ENCODE results near the gene TYW1. TPM values are rescaled to one million over a fixed set of nuclear protein-coding genes. Genes with fewer than 3 reads are reported as not detected.
"Not testable (repeated sequence)": the region's sequence is repeated elsewhere in the genome, so short reads cannot be mapped to it uniquely, and the experiment has no call there.

TYW1 gene
- total and polyA plus RNA-seq, 2 of the 4 experiments (the other 2 are of a cell fraction) = 10.7 to 23.7 TPM

- in situ Hi-C loops (cut with MboI; ENCODE audit: low sequenced_read_pairs); H3K79me1 ChIP-seq (ENCODE audit: low read depth in 1 of 2, low read length in 2 of 2); H3K9me3 ChIP-seq (ENCODE audit: control insufficient read depth, insufficient read depth, low read length); H3K9ac ChIP-seq (ENCODE audit: low read depth, low read length); dilution Hi-C loops (cut with HindIII; ENCODE audit: low sequenced_read_pairs, unreplicated experiment); H2BK120ac ChIP-seq (ENCODE audit: low read depth, low read length); POLR2A ChIA-PET (ENCODE audit: unreplicated experiment); H3K4me1 ChIP-seq (ENCODE audit: control insufficient read depth, insufficient read depth, low read length); H3K14ac ChIP-seq (replicated peaks; ENCODE audit: low read depth, low read length); H2BK5ac ChIP-seq (ENCODE audit: low read depth, low read length, poor library complexity, severe bottlenecking); H4K91ac ChIP-seq (ENCODE audit: insufficient read depth, low read depth, low read length); H4K8ac ChIP-seq (ENCODE audit: low read depth in 2 of 2, low read length in 2 of 2); H4K20me1 ChIP-seq (ENCODE audit: insufficient read depth, low read length); H2AK9ac ChIP-seq (replicated peaks; ENCODE audit: low read depth, low read length, poor library complexity); H2AK5ac ChIP-seq (ENCODE audit: low read depth, low read length); ATAC-seq (ENCODE audit: low read depth); intact Hi-C loops (cut with micrococcal nuclease); H2BK15ac ChIP-seq (ENCODE audit: low read depth, low read length); H3K4me2 ChIP-seq (ENCODE audit: low read depth, low read length); H3K27me3 ChIP-seq (ENCODE audit: control insufficient read depth, insufficient read depth, low read length); DNase-seq; H3K23ac ChIP-seq (ENCODE audit: low read depth, low read length); H3K18ac ChIP-seq (ENCODE audit: low read depth, low read length); H3K27ac ChIP-seq (ENCODE audit: insufficient read depth, low read length); CTCF ChIA-PET; H3K9me1 ChIP-seq (ENCODE audit: insufficient read depth, low read length); H3K56ac ChIP-seq (ENCODE audit: extremely low read depth, insufficient read depth, low read length); H2AFZ ChIP-seq (replicated peaks; ENCODE audit: low read length, poor library complexity); H4K5ac ChIP-seq (ENCODE audit: low read depth, low read length); H2BK20ac ChIP-seq (ENCODE audit: low read depth, low read length); H3K4ac ChIP-seq (ENCODE audit: low read depth, low read length); BruUV-seq (replicated peaks); H3K4me3 ChIP-seq (ENCODE audit: insufficient read depth, low read depth, low read length): not testable (repeated sequence)
- WGBS, 2 experiments (ENCODE audit: extremely low coverage in 2 of 2, insufficient read length in 1 of 2) = no CpG with 5 or more reads among the region's 3 CpGs
- peaks cover 24% of the 10 kb centered on the region for H3K36me3 ChIP-seq (ENCODE audit: control insufficient read depth, insufficient read depth, low read length)
These were observed 13.0 kb downstream of the TYW1 start for GRCh38 chr7:67009677-67010076.

DNA sequence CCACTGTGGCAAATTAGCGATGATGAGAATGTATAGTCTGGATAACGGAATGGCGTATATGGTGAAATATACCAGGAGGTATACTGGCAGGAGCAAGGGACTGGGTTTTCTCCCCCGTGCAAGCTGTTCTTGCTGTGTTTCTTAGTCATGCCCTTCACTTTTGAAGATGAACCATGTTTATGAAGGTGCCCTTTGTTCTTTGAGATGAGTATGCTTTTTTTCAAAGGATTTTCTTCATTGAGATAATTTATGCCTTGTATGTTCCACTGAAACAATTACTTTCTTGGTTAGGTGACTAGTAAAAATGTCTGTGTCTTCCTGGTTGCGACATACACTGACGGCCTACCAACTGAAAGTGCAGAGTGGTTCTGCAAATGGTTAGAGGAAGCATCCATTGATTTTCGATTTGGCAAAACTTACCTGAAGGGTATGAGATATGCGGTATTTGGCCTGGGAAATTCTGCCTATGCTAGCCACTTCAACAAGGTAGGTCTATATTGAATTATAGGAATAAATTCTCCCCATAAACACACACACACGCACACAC lies 17.5 kb downstream of the TYW1 start:
- H3K14ac ChIP-seq (replicated peaks; ENCODE audit: low read depth, low read length); H2BK15ac ChIP-seq (ENCODE audit: low read depth, low read length); H2BK5ac ChIP-seq (ENCODE audit: low read depth, low read length, poor library complexity, severe bottlenecking); POLR2A ChIA-PET (ENCODE audit: unreplicated experiment); H3K9ac ChIP-seq (ENCODE audit: low read depth, low read length); H4K20me1 ChIP-seq (ENCODE audit: insufficient read depth, low read length); H3K56ac ChIP-seq (ENCODE audit: extremely low read depth, insufficient read depth, low read length); BruUV-seq (replicated peaks); H2AK5ac ChIP-seq (ENCODE audit: low read depth, low read length); H3K4me2 ChIP-seq (ENCODE audit: low read depth, low read length); H3K4ac ChIP-seq (ENCODE audit: low read depth, low read length); H3K9me3 ChIP-seq (ENCODE audit: control insufficient read depth, insufficient read depth, low read length); DNase-seq; H4K8ac ChIP-seq (ENCODE audit: low read depth in 2 of 2, low read length in 2 of 2); H2BK20ac ChIP-seq (ENCODE audit: low read depth, low read length); H3K9me1 ChIP-seq (ENCODE audit: insufficient read depth, low read length); intact Hi-C loops (cut with micrococcal nuclease); H4K91ac ChIP-seq (ENCODE audit: insufficient read depth, low read depth, low read length); H3K27ac ChIP-seq (ENCODE audit: insufficient read depth, low read length); in situ Hi-C loops (cut with MboI; ENCODE audit: low sequenced_read_pairs); H2AK9ac ChIP-seq (replicated peaks; ENCODE audit: low read depth, low read length, poor library complexity); H2BK120ac ChIP-seq (ENCODE audit: low read depth, low read length); H3K18ac ChIP-seq (ENCODE audit: low read depth, low read length); ATAC-seq (ENCODE audit: low read depth); H3K4me1 ChIP-seq (ENCODE audit: control insufficient read depth, insufficient read depth, low read length); H3K79me1 ChIP-seq (ENCODE audit: low read depth in 1 of 2, low read length in 2 of 2); H3K23ac ChIP-seq (ENCODE audit: low read depth, low read length); H2AFZ ChIP-seq (replicated peaks; ENCODE audit: low read length, poor library complexity); H3K27me3 ChIP-seq (ENCODE audit: control insufficient read depth, insufficient read depth, low read length); H3K4me3 ChIP-seq (ENCODE audit: insufficient read depth, low read depth, low read length); H4K5ac ChIP-seq (ENCODE audit: low read depth, low read length); dilution Hi-C loops (cut with HindIII; ENCODE audit: low sequenced_read_pairs, unreplicated experiment); CTCF ChIA-PET: not testable (repeated sequence)
- peaks cover 19% of the 10 kb centered on the region for H3K36me3 ChIP-seq (ENCODE audit: control insufficient read depth, insufficient read depth, low read length)
- WGBS, 2 experiments (ENCODE audit: extremely low coverage in 2 of 2, insufficient read length in 1 of 2) = 88% methylated on average over 3 of the region's 9 CpGs; no CpG with 5 or more reads in 1 of the 2 experiments
